CD14-positive monocyte (primary cell): ENCODE results near the gene TEDDM1. TPM values are rescaled to one million over a fixed set of nuclear protein-coding genes. Genes with fewer than 3 reads are reported as not detected.
"Not testable (repeated sequence)": the region's sequence is repeated elsewhere in the genome, so short reads cannot be mapped to it uniquely, and the experiment has no call there.

Experiments used
- DNase-seq, 3 donors: peaks; one replicate each; pipeline ENCODE4 v3.0.0-alpha.2; 2011 to 2022
- H2AFZ ChIP-seq: 2 replicates; pipeline ENCODE4 v1.6.0; 2012; ENCODE audit warnings: mild to moderate bottlenecking, low read depth, low read length, inconsistent platforms; ENCODE audit not compliant: insufficient read depth, poor library complexity, severe bottlenecking
- H3K27ac ChIP-seq, 2 donors: 1 replicate in 1 of 2; 2 replicates in 1 of 2; pipeline ENCODE4 v1.5.1; 2012 to 2013; ENCODE audit warnings: low read length in 2 of 2, control low read depth in 1 of 2, inconsistent platforms in 1 of 2, low read depth in 1 of 2, mild to moderate bottlenecking in 1 of 2
- H3K27me3 ChIP-seq, 2 donors: one replicate each; pipeline versions ENCODE4 v1.6.0 to v1.6.1; 2011 to 2013; ENCODE audit warnings: low read length in 2 of 2; ENCODE audit not compliant: control insufficient read depth in 2 of 2, insufficient read depth in 2 of 2
- H3K36me3 ChIP-seq, 2 donors: replicated peaks in 1 of 2; 1 replicate in 1 of 2; 2 replicates in 1 of 2; pipeline versions ENCODE4 v1.5.1 to v1.6.1; 2012 to 2013; ENCODE audit warnings: low read length in 2 of 2, control low read depth in 1 of 2, inconsistent platforms in 1 of 2, mild to moderate bottlenecking in 1 of 2; ENCODE audit not compliant: insufficient read depth in 2 of 2, control insufficient read depth in 1 of 2
- H3K4me1 ChIP-seq, 2 donors: 1 replicate in 1 of 2; 2 replicates in 1 of 2; pipeline versions ENCODE4 v1.5.1 to v1.6.1; 2012 to 2013; ENCODE audit warnings: low read length in 2 of 2, control low read depth in 1 of 2, inconsistent platforms in 1 of 2, mild to moderate bottlenecking in 1 of 2, moderate library complexity in 1 of 2; ENCODE audit not compliant: insufficient read depth in 2 of 2, control insufficient read depth in 1 of 2
- H3K4me2 ChIP-seq: replicated peaks from 2 replicates; pipeline ENCODE3; 2012; ENCODE audit warnings: low read length, moderate library complexity, mild to moderate bottlenecking; ENCODE audit not compliant: poor library complexity, severe bottlenecking; ENCODE audit errors: extremely low read depth
- H3K4me3 ChIP-seq, 3 experiments: fragments of 200-600 bp in 1 of 3; sonication (generic) in 1 of 3; replicated peaks in 1 of 3; 1 replicate in 2 of 3; 2 replicates in 1 of 3; pipeline ENCODE4 v1.5.1; 2011 to 2013; ENCODE audit warnings: low read length in 3 of 3, mild to moderate bottlenecking in 3 of 3, control low read depth in 2 of 3, low read depth in 2 of 3, inconsistent platforms in 1 of 3, moderate library complexity in 1 of 3
- H3K79me2 ChIP-seq: 2 replicates; pipeline ENCODE4 v1.6.0; 2012; ENCODE audit warnings: mild to moderate bottlenecking, control low read depth, inconsistent platforms, low read length, moderate library complexity; ENCODE audit not compliant: insufficient read depth
- H3K9ac ChIP-seq: 2 replicates; pipeline ENCODE4 v1.6.0; 2017; ENCODE audit warnings: low read length, mild to moderate bottlenecking; ENCODE audit not compliant: insufficient read depth, poor library complexity, severe bottlenecking
- H3K9me3 ChIP-seq, 2 donors: replicated peaks in 1 of 2; 1 replicate in 1 of 2; 2 replicates in 1 of 2; pipeline versions ENCODE4 v1.5.1 to v1.6.1; 2012 to 2013; ENCODE audit warnings: low read length in 2 of 2, control low read depth in 1 of 2; ENCODE audit not compliant: control insufficient read depth in 1 of 2, insufficient read depth in 1 of 2
- H4K20me1 ChIP-seq: 2 replicates; pipeline ENCODE4 v1.6.0; 2012; ENCODE audit warnings: mild to moderate bottlenecking, low read length, control low read depth, moderate library complexity; ENCODE audit not compliant: insufficient read depth
- H3K27ac Mint-ChIP-seq, 7 donors: one replicate each; pipeline ENCODE4 v1.8.0; 2020; ENCODE audit warnings: mild to moderate bottlenecking in 7 of 7, mixed read lengths in 7 of 7, moderate library complexity in 6 of 7, inconsistent platforms in 2 of 7
- H3K27me3 Mint-ChIP-seq, 3 donors: one replicate each; pipeline ENCODE4 v1.8.0; 2021 to 2022; ENCODE audit warnings: low read depth in 3 of 3, mild to moderate bottlenecking in 3 of 3, mixed read lengths in 3 of 3, moderate library complexity in 3 of 3, inconsistent platforms in 1 of 3
- H3K36me3 Mint-ChIP-seq, 2 donors: one replicate each; pipeline ENCODE4 v1.8.0; 2020; ENCODE audit warnings: mixed read lengths in 2 of 2, inconsistent platforms in 1 of 2, mild to moderate bottlenecking in 1 of 2
- H3K4me1 Mint-ChIP-seq: one replicate; pipeline ENCODE4 v1.8.0; 2020; ENCODE audit warnings: mild to moderate bottlenecking, mixed read lengths
- H3K4me3 Mint-ChIP-seq, 2 donors: one replicate each; pipeline ENCODE4 v1.8.0; 2020; ENCODE audit warnings: mild to moderate bottlenecking in 2 of 2, mixed read lengths in 2 of 2, moderate library complexity in 1 of 2
- H3K9me3 Mint-ChIP-seq, 7 donors: one replicate each; pipeline ENCODE4 v1.8.0; 2020 to 2022; ENCODE audit warnings: mixed read lengths in 7 of 7, mild to moderate bottlenecking in 6 of 7, moderate library complexity in 6 of 7, inconsistent platforms in 2 of 7
- WGBS: methylation state at CpG from one replicate; pipeline ENCODE4 v1.1.5; 2013; ENCODE audit warnings: missing lambda C conversion rate; ENCODE audit not compliant: insufficient coverage; 5-methylcytosine and 5-hydroxymethylcytosine counted together
- intact Hi-C, 2 donors: fragments of 100-400 bp; cut with micrococcal nuclease; formaldehyde crosslinking; loops; one replicate each; pipeline versions ENCODE4 v1.15.0 to v1.15.1; 2023
- polyA plus RNA-seq, 3 donors: library from polyadenylated mRNA; depleted of rRNA in 1 of 3; unstranded in 2 of 3; stranded (reverse) in 1 of 3; fragments of 300-500 nt in 2 of 3; fragments of >200 nt in 1 of 3; fragmentation: Illumina TruSeq in 2 of 3; gene quantifications; 1 replicate in 2 of 3; 2 replicates in 1 of 3; pipeline ENCODE4 v1.2.3, GENCODE V29; 2012 to 2021
- TF ChIP-seq, protein P1 (sequence below): fragments of 200-600 bp; IDR thresholded peaks from one replicate; pipeline ENCODE4 v1.8.0; 2022; ENCODE audit warnings: antibody characterized with exemption, mild to moderate bottlenecking

The TEDDM1 gene
- polyA plus RNA-seq, 3 donors: 0.07 TPM; not detected in 2

DNA sequence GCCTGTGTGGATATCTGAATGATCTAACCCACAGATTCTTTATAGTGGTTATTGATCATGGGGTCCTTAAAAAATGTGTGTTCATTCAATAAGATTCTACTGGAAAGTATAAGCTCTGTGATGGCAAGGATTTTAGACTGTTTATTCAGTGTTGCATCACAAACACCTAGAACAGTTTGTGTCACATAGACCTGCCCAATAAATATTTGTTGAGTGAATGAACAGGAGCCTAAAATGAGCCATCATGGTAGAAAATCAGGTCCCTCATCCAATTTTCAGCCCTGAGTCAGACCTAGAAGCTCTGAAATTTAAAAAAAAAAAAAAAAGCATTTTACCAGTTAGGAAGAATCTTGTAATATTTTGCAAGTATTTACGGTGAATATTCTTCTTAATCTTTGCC lies 47.2 kb upstream of the TEDDM1 start:
- Mint-ChIP-seq H3K27me3 (peaks cover 2 to 4% (median 2%) of the 10 kb centered on the region in 3 donors), H3K4me1 (peaks cover 4% of the 10 kb centered on the region), H3K9me3 (no peaks in the 10 kb centered on the region), H3K36me3 (no peaks in the 10 kb centered on the region), H3K4me3 (no peak overlapping the region), H3K27ac (peak overlapping the region in 1 of 7 donors; percentile 17)
- WGBS: no CpG with 5 or more reads among the region's 1 CpG
- Histone ChIP-seq H2AFZ (no peak overlapping the region), H3K4me2 (no peak overlapping the region), H3K36me3 (no peaks in the 10 kb centered on the region), H4K20me1 (no peaks in the 10 kb centered on the region), H3K27me3 (no peaks in the 10 kb centered on the region), H3K9ac (no peak overlapping the region), H3K4me1 (no peaks in the 10 kb centered on the region), H3K27ac (no peak overlapping the region), H3K79me2 (no peaks in the 10 kb centered on the region), H3K4me3 (no peak overlapping the region), H3K9me3 (no peaks in the 10 kb centered on the region)
- no peak for DNase-seq
- intact Hi-C loops: loop anchor here (10.0 kb wide), 1 partner anchor 337 kb away; the partner anchor contains the start of gene NPL (in 2 of the 2)
- TF ChIP-seq, protein P1, sequence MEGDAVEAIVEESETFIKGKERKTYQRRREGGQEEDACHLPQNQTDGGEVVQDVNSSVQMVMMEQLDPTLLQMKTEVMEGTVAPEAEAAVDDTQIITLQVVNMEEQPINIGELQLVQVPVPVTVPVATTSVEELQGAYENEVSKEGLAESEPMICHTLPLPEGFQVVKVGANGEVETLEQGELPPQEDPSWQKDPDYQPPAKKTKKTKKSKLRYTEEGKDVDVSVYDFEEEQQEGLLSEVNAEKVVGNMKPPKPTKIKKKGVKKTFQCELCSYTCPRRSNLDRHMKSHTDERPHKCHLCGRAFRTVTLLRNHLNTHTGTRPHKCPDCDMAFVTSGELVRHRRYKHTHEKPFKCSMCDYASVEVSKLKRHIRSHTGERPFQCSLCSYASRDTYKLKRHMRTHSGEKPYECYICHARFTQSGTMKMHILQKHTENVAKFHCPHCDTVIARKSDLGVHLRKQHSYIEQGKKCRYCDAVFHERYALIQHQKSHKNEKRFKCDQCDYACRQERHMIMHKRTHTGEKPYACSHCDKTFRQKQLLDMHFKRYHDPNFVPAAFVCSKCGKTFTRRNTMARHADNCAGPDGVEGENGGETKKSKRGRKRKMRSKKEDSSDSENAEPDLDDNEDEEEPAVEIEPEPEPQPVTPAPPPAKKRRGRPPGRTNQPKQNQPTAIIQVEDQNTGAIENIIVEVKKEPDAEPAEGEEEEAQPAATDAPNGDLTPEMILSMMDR: no peak

DNA sequence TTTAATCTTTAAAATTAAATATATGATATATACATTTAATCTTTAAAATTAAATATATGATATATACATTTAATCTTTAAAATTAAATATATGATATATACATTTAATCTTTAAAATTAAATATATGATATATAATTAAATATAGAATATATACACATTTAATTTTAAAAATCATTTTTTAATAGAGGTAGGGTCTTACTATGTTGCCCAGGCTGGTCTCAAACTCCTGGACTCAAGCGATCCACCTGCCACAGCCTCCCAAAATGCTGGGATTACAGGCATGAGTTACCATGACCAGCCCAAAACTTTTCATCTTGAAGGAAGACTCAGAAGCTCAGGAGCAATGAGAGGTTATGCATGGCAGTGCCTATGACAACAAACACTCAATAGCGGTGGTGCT lies 46.7 kb upstream of the TEDDM1 start:
- H3K27me3 Mint-ChIP-seq, H4K20me1 ChIP-seq, H3K4me3 ChIP-seq, H3K36me3 ChIP-seq, H3K9me3 Mint-ChIP-seq, H3K79me2 ChIP-seq, H3K27ac Mint-ChIP-seq, H2AFZ ChIP-seq, DNase-seq, H3K9ac ChIP-seq, H3K4me2 ChIP-seq, H3K36me3 Mint-ChIP-seq, H3K27me3 ChIP-seq, H3K27ac ChIP-seq, H3K9me3 ChIP-seq, H3K4me1 Mint-ChIP-seq, H3K4me1 ChIP-seq, H3K4me3 Mint-ChIP-seq: not testable (repeated sequence)
- intact Hi-C loops: loop anchor here (10.0 kb wide), 1 partner anchor 338 kb away; the partner anchor contains the start of gene NPL (in 2 of the 2)
- WGBS: 86% methylated on average over 1 of the region's 2 CpGs
